ENCODE results near the gene PCDHGA9. TPM values are rescaled to one million over a fixed set of nuclear protein-coding genes. Genes with fewer than 3 reads are reported as not detected.

Gene PCDHGA9
- total RNA-seq, 1 experiment from 2014 or later: 0.15 TPM

Other genes with a start within 250 kb of the PCDHGA9 start
- gene PCDHB7, start 230.1 kb upstream of the PCDHGA9 start, total RNA-seq (2021; ENCODE audit: unreplicated experiment): 1.3 TPM
- gene PCDHB8, start 225.0 kb upstream of the PCDHGA9 start, total RNA-seq (2021; ENCODE audit: unreplicated experiment): 7.6 TPM
- 1.8 TPM for gene PCDHB16, start 220.4 kb upstream of the PCDHGA9 start, total RNA-seq (2021; ENCODE audit: unreplicated experiment)
- gene PCDHB9, start 215.6 kb upstream of the PCDHGA9 start, total RNA-seq (2021; ENCODE audit: unreplicated experiment): 1.8 TPM
- 0.72 TPM for gene PCDHB10, start 210.4 kb upstream of the PCDHGA9 start, total RNA-seq (2021; ENCODE audit: unreplicated experiment)
- 1.6 TPM for gene PCDHB11, start 203.2 kb upstream of the PCDHGA9 start, total RNA-seq (2021; ENCODE audit: unreplicated experiment)
- gene PCDHB12, start 194.1 kb upstream of the PCDHGA9 start, total RNA-seq (2021; ENCODE audit: unreplicated experiment): 0.44 TPM
- 1.0 TPM for gene PCDHB13, start 188.9 kb upstream of the PCDHGA9 start, total RNA-seq (2021; ENCODE audit: unreplicated experiment)
- gene PCDHB14, start 179.4 kb upstream of the PCDHGA9 start, total RNA-seq (2021; ENCODE audit: unreplicated experiment): 0.80 TPM
- gene PCDHB15, start 157.4 kb upstream of the PCDHGA9 start, total RNA-seq (2021; ENCODE audit: unreplicated experiment): 0.15 TPM
- 0.28 TPM for gene SLC25A2, start 98.7 kb upstream of the PCDHGA9 start, total RNA-seq (2021; ENCODE audit: unreplicated experiment)
- 71.0 TPM for gene TAF7, start 82.0 kb upstream of the PCDHGA9 start, total RNA-seq (2021; ENCODE audit: unreplicated experiment)
- 0.92 TPM for gene PCDHGA1, start 72.3 kb upstream of the PCDHGA9 start, total RNA-seq (2021; ENCODE audit: unreplicated experiment)
- gene PCDHGA2, start 64.0 kb upstream of the PCDHGA9 start, total RNA-seq (2021; ENCODE audit: unreplicated experiment): 0.05 TPM
- gene PCDHGA3, start 58.9 kb upstream of the PCDHGA9 start, total RNA-seq (2021; ENCODE audit: unreplicated experiment): not detected
- gene PCDHGB1, start 52.7 kb upstream of the PCDHGA9 start, total RNA-seq (2021; ENCODE audit: unreplicated experiment): 2.0 TPM
- gene PCDHGA4, start 47.8 kb upstream of the PCDHGA9 start, total RNA-seq (2021; ENCODE audit: unreplicated experiment): 0.69 TPM
- gene PCDHGB2, start 42.8 kb upstream of the PCDHGA9 start, total RNA-seq (2021; ENCODE audit: unreplicated experiment): 5.3 TPM
- gene PCDHGA5, start 38.6 kb upstream of the PCDHGA9 start, total RNA-seq (2021; ENCODE audit: unreplicated experiment): 0.67 TPM
- 0.49 TPM for gene PCDHGB3, start 32.5 kb upstream of the PCDHGA9 start, total RNA-seq (2021; ENCODE audit: unreplicated experiment)
- gene PCDHGA6, start 28.9 kb upstream of the PCDHGA9 start, total RNA-seq (2021; ENCODE audit: unreplicated experiment): 0.59 TPM
- gene PCDHGA7, start 20.0 kb upstream of the PCDHGA9 start, total RNA-seq (2021; ENCODE audit: unreplicated experiment): 0.18 TPM
- 0.21 TPM for gene PCDHGB4, start 15.1 kb upstream of the PCDHGA9 start, total RNA-seq (2021; ENCODE audit: unreplicated experiment)
- 0.18 TPM for gene PCDHGA8, start 10.1 kb upstream of the PCDHGA9 start, total RNA-seq (2021; ENCODE audit: unreplicated experiment)
- 0.87 TPM for gene PCDHGB5, start 4.8 kb upstream of the PCDHGA9 start, total RNA-seq (2021; ENCODE audit: unreplicated experiment)
- gene PCDHGB6, start 5.2 kb downstream of the PCDHGA9 start, total RNA-seq (2021; ENCODE audit: unreplicated experiment): 0.23 TPM
- gene PCDHGA10, start 10.2 kb downstream of the PCDHGA9 start, total RNA-seq (2021; ENCODE audit: unreplicated experiment): 0.69 TPM
- gene PCDHGB7, start 14.9 kb downstream of the PCDHGA9 start, total RNA-seq (2021; ENCODE audit: unreplicated experiment): 6.7 TPM
- 0.39 TPM for gene PCDHGA11, start 18.3 kb downstream of the PCDHGA9 start, total RNA-seq (2021; ENCODE audit: unreplicated experiment)
- 0.21 TPM for gene PCDHGA12, start 27.7 kb downstream of the PCDHGA9 start, total RNA-seq (2021; ENCODE audit: unreplicated experiment)
- 54.1 TPM for gene PCDHGC3, start 73.2 kb downstream of the PCDHGA9 start, total RNA-seq (2021; ENCODE audit: unreplicated experiment)
- 0.57 TPM for gene PCDHGC4, start 82.3 kb downstream of the PCDHGA9 start, total RNA-seq (2021; ENCODE audit: unreplicated experiment)
- 0.36 TPM for gene PCDHGC5, start 86.3 kb downstream of the PCDHGA9 start, total RNA-seq (2021; ENCODE audit: unreplicated experiment)
- 155 TPM for gene DIAPH1, start 216.2 kb downstream of the PCDHGA9 start, total RNA-seq (2021; ENCODE audit: unreplicated experiment)
- 75.5 TPM for gene HDAC3, start 234.1 kb downstream of the PCDHGA9 start, total RNA-seq (2021; ENCODE audit: unreplicated experiment)
- 13.3 TPM for gene RELL2, start 234.2 kb downstream of the PCDHGA9 start, total RNA-seq (2021; ENCODE audit: unreplicated experiment)
- gene FCHSD1, start 248.6 kb downstream of the PCDHGA9 start, total RNA-seq (2021; ENCODE audit: unreplicated experiment): 32.8 TPM

All from Panc1 (cell line).